HS-5 (cell line): ENCODE results near the gene PRKCH.

Experiments used
- DNase-seq: peaks from one replicate; pipeline ENCODE4 v3.0.0-alpha.2; 2012; ENCODE audit warnings: low read depth

PRKCH gene

DNA sequence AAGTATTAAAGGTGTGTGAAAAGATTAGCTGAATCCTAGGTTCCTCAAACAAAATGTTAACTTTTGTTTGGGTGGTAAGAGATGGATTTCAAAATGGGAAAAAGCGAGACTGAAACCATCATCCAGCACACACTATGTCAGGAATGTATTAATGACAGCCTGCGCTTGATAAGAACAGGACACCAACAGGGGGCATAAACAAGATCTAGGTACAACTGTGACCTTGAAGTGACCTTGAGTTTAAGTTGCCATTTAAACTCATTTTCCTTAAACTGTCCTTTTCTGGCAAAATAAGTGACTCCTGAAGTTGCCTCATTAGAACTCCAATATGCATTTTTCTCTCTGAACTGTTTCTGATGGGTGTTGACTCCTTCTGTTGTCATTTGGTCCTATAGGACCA is 17.1 kb downstream of the PRKCH start:
- DNase-seq: no peak

DNA sequence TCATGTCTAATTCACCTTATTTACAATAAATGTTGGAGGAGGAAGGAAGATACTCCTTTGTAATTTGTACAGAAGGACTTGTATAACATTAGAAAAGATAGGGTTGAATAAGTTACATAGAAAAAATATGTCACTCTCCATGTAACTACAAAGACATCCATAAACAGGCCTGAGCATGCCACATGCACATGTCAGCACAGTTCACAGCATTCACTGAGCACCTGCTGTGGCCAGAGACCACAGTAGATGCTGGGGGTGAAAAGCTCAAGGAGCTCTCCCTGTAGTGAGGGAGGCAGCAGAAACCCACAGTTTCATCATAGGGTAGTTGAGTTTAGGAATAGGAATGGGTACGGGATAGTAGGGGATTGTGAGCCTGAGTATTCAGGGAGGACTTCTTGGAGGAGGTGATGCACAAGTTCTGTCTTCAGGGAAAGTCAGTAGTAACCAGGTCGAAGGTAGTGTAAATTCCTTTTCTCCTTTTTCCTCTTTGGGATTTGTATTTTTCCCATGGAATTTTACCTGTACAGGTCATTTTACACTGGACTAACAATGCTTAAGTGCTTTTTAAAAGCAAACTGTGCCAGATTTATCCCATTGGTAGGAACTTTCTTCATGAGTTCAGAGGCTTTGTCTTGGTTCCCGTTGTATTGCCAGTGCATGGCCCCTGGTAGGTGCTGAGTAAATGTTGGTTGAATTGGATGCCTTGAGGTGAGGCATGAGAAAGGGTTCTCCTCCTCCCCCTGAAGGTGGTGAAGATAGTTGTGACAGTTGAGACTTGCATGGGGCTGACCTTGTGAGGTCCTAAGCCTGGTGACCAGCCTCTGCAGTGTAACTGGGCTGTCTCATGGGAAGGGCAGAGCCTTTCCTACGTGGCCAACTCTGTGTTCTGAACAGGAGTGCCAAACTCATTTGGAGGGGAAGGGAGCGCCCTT is 20.2 kb downstream of the PRKCH start:
- DNase-seq: no peak

DNA sequence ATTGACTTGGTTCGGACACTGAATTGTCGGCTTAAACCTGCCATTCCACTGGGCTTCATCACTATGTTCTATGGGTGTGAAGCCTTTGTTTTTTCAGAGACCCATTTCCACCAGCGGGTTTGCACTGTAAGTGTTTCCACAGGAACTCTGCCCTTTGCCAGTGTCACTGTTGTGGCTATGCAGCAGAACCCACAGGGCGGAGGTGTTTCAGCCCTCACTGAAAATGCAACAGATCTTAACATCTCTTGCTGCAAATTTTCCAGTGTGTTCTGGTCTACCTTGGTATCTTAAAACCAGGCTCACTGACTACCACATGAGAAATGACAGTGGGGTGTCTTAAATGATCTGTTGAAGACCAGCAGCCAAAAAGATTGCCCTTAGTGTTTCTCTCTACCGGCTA is 21.1 kb downstream of the PRKCH start:
- no peak for DNase-seq

DNA sequence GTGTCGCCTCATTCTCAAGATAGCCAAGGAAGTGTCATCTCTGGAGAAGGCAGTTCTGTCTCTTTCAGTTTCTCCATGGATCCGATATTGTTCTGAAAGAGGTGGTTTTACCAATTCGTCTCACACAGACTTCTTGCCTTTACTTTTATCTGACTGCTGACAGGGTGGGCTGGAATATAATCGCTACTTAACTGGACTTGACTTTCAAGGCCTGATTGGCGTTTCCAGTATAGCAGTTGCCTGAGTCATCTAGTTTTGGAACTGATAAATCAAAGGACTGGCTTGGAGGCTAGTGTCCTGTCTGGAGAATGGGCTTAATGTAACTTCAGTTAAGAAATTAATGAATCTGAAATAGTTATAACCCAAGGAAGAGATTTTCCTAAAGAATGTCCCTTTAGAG is 21.6 kb downstream of the PRKCH start:
- no peak for DNase-seq

DNA sequence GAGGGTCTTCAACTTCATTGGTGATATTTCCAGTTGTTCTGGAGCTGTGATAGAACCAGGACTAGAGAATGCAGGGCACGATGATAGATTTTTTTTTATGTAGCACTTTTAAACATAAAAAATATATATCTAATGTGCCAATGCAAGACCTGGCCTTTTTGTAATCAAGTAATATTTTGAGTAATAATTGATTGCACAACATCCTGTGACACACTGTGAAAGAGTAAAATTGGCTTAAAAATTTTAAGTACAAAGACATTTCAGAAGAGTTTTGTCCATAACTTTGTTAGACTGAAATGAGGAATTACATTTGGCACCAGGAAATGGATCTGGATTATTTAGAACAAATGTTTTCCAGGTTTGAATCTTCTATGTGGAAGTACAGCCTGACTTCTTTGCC is 22.1 kb downstream of the PRKCH start:
- no peak for DNase-seq

DNA sequence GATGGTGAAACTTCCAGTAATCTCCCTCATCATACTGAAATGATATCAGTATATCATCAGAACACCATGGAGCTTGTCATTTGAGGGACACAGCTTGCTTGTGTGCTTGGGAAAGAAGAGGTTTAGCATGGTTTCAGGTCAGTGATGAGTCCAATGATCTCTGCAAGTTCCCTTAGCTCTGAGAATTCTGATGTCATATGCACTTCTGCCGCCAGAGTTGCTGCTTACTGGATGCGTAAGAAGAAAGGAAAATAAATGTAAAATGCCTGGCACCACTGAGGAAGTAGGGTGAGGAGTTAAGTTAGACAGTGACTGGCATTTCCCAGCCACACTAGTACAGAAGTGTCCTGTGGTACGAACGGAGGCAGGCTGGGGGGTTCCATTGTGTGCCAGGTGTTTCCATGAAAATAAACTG is 22.6 kb downstream of the PRKCH start:
- DNase-seq: no peak

DNA sequence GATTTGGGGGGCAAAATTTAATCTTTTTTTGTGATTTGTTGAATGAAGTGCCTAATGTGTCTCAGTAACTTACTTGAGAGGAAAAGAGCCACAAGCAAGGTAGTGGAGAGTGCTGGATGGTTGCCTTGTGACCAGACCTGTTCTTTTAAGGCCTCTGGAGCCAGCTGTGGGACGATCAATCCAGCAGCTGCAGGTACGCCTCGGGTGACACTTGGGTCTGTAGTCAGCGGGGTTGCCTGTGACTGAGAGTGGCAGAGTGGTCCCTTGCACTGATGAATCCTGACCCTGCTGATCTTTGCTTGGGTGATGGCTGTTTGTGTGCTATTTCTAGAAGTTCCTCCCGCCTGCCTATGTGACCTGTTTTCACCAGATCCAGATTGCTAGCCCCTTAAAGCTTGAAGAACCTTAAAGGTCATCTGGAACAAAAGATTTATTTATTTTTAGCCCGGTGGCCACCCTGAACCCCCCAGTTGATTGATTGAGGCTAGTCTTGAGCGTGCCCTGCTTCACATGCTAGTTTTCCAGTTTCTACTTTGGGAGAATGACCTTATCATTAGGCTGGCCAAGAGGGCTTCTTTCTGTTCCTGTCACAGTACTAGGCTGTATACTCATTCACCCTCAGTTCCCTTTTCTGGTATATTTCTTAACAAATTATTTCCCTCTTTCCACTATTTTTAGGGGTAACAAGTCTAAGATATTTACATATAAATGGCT is 23.2 kb downstream of the PRKCH start:
- no peak for DNase-seq

DNA sequence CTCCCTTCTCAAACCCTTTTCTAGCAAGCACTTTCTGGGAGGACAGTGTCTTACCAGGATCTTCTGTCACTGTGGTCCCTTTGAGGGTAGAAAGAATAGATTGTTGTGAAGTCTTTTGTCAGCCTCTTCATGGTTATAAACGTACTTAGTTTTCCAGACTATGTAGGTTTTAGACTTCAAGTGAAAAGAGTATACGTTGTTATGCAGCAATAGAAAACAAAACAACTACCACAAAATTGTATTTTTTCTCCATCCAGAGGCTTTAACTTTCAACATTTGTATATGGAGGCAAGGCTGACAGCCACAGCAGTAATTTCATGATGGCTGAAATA is 23.7 kb downstream of the PRKCH start:
- no peak for DNase-seq

DNA sequence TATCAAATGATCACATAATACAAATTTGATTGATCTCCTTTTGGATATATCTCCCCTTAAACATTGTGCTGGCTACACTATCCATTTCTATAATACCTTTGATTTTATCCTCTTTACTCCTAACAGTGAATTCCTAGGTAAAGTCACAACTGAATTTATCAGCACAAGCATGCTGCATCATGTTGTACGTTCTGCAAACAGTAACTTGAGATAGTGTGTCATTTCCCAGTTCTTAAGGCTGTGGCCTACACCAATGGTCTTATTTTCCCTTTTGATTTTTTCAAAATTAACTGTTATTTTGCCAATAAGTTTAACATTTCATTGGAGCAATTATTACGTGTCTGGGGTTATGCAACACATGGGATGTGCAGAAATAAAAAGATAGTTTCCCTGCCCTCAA is 24.8 kb downstream of the PRKCH start:
- no peak for DNase-seq

DNA sequence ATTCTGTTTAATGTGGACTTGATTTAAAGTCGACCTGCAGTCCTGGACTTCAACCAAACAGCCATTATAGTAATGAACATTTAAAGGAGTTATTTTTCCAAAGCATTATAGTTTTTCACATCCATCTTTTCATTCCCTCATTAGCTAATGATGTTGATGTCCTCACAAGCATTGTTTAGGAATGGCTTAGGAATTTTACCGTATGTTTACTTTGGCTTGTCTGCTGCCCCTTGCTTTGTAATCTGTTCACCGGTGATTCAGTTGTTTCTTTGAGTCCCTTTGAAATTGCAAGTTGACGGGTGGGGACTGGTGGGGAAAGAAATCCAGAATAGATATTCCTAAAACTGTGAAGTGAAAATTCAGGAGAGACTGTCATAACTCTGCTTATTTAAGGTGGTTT is 25.4 kb downstream of the PRKCH start:
- no peak for DNase-seq

DNA sequence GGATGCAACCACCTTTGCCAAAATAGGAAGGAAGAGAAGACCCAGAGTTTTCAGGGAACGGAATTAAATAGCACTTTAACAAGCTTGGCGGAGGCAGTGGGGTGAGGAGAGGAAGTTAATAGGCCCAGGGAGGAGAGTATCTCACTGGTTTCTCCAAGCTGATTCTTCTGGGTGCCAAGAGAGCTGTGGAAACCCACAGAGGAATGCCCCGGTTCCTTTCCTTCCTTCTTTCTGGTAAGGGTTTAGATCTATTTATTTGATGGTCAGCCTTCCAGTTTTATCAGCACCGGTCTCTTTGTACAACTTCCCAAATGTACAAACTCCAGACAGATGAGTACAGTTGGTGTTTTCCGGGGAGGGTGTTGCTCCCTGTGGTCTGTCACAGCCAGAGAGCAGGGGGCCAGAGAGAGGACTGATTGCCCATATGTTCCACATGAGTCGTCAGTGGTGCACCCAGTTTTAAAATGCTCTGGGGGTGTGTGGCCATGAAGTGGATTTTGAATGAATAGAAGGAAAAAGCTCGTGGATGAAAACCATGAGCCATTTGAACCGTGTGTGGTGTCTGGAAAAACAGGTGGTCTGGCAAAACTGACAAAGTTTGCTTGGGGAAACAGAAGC is 26.6 kb downstream of the PRKCH start:
- no peak for DNase-seq

DNA sequence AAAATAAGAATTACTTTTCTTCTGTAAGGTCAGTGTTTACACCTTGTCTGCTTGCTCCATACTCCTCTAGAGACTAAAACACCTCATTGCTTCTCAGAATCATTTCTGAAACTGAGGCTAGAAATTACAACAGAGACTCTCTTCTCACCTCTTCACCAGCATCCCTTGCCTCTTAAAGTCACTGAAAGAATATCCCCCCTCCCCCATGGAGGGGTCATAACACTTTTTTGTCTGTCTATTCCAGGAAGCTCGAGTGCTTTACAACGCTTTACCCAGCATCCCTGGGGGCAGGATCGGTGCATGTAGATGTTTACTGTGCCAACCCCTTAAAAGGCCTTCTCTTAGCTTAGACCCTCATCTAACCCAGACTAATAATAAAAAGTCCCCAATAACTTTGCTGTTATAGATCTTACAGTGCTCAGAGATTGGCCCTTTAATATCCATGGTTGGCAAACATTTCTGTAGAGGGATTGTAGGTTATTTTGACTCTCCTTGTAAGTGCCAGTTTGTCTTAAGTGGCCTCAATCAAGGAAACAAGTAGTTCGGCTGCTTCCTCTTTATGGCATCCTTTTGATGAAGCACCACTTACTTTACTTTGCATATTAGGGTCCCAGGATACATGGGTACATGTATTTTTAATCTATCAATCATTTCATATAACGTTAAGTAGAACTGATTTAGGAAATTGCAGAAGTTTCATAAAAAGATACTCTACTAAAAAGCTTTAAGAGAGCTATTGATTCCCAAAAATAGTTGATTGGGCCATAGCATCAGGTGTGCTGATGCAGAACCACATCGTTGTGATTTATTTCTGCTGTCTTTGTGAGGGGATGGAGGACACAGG is 29.3 kb downstream of the PRKCH start:
- no peak for DNase-seq

DNA sequence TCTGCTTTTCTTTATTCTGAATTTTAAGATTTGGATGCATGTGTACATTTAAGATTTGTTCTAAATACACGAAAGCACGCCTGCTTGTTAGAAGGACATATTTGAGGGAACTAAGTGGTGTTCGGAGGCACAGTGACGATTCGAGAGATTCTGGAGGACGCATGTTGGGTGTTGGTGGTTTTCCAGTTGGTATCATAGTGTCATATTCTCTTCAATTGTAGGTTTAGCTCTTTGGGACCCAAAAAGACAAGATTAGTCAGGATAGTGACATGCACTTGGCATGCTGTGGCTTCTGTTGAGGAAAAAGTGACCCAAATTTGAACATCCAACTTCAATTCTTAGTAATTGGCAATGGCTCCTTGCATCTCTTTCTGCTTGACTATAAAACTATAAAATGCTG is 30.1 kb downstream of the PRKCH start:
- DNase-seq: no peak

DNA sequence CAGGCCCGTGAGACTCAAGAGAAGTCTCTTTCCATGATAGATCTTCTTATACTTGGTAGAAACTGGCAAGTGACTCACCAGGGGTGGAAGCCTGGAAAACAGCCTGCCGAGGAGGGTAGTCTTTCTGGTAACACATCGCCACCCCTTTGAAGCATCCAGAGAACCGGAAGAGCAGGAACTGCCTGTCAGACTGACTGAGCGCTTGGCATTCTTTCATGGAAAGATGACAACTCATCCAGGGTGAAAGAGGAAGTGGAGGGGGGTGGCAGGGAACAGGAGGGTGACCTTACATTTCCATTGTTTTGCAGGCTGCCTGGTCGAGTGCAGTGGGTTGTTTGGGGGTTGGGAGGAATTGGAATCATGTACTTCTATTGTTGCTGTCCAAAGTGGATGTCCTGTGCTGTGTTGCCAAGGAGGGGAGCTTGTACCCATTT is 34.5 kb downstream of the PRKCH start:
- peak; percentile 68 for DNase-seq

DNA sequence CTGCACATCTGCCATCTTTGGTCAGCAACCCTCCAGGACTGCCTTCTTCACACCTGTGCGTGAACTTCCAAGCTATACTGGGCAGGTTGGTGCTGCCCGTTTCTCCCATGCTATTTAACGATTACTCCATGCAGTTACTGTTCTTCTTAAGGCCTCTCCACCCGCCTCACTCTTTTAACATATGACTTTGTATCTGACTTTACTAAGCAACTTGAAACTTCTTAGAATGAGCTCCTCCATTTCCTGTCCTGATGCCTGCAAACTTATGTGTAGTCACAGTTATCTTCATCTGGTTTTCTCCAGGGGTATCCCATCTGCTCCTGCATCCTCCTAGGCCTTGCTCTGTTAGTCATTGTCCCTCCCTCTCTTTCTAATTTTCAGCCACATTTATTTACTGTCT is 35.7 kb downstream of the PRKCH start:
- no peak for DNase-seq

DNA sequence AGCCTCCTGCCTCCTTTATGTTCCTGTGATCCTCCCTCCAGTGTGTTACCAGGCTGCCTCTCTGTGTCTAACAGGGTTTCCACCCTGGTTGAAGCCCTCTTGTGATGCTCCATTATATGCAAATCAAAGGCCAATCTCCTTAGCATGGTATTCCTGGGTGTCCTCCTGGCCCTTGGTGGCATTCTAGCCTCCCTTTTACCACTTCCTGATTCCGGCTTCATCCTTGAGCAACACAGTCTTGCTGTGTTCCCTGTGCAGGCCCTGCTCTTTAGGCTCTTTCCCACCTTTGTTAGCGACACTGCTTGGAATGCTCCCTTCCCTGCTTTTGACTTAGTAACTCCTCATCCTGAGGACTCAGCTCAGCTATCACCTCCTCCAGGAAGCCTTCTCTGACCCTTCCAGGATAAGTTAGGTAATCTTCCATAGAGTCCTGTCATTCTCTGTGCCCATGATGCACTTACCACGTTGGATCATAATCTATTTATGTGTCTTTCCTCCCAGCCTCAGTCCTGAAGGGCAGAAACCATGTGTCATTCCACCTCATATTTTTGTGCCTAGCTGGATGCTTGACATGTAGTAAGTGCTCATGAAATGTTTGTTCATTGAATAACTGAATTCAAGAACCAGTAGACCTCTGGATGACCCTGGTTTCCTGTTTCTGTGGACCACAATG is 37.3 kb downstream of the PRKCH start:
- no peak for DNase-seq

DNA sequence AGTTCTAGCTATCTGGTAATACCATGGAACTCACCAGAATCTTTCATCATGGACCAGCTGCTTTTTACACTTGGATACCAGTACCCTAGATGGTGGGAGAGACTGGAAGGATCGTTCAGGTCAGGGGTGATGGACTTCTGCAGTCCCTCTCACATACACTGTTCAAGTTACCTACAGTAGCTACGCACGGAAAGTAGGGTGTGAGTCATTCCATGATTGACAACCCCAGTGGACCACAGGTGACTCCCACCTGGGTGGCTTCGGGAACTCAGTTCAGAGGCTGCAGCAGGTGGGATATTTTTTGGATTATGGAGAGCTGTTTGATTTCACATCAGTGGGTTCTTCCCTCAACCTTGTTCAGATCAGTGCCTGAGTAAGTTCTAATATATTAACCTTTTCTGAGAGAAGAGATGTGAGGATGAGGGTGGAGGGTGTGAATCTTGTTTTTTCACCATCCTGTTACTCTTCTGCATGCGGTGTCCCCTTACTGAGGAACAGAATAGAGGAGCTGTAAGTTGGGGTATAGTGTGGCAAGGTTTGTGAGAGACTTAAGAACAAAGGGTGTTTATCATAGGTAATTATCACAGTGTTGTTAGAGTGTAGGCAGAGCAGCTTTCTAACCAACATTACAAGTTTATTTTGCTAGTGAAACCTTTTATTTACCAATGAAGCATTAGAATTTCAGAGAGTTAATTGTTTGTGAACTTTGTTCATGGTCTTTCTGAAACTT is 39.6 kb downstream of the PRKCH start:
- DNase-seq: no peak

DNA sequence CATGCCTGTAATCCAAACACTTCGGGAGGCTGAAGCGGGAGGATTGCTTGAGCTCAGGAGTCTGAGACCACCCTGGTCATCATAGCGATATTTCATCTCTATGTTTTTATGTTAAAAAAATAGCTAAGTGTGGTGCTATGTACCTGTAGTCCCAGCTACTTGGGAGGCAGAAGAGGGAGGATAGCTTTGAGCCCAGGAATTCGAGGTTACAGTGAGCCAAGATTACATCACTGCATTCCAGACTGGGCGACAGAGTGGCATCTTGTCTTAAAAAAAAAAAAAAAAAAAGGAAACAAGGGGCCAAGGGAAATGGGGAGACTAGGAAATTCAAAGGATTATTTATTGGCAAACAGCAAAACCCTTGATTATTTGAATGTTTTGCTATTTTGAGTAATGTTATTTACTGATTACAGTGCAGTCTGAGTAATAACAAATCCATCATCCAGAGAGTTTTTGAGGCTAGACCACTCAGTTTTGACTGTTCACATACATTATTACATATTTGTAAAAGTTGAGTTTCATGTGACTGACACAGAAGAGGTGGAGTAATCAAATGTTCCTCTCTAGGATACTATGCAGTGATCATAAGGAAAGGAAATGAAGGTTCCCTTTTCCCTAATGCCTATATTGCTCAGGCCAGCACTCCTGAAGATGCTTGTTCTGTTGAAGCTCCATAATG is 40.8 kb downstream of the PRKCH start:
- no peak for DNase-seq

DNA sequence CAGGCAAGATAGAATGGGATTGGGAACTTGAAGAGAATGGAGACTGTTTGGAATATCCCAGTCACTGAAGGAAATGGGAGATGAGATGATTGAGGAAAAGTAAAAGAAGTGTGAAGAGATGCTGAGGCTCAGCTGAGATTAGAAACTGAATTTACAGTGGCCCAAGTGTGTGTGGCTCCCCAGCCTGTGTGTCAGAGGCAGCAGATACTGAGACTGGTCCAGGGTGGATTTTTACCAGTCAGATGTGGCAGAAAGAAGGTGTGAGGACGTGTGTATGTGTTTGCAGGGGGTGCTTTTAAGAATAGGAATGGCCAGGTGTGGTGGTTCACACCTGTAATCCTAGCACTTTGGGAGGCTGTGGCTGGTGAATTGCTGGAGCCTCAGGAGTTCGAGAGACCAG is 42.9 kb downstream of the PRKCH start:
- DNase-seq: no peak

DNA sequence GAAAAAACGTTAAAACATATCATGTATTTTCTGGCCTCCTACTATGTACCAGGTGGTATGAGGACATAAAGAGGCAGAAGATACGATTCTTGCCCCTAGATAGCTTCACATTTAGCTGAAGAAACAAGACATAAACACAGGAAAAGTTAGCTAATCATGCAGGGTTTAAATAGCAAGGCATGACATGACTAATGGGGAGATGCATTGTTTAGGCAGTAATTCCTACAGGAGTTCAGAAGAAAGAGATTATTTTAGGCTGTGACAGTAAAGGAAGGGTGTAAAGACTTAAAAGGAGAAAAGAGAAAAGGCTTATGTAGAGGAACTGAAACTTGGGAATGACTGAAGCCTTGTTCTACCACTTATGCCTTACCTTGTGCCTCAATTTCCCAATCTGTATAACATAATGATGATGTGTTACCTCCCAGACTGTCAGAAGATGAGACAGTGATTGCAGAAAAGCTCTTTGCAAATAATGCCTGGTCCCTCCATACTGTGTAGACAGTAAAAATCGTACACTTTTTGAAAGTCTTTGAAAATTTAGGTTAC is 44.4 kb downstream of the PRKCH start:
- no peak for DNase-seq
